Smooth muscle cell (in vitro differentiated cells): ENCODE measurements around the gene FAAP100. TPM values are rescaled to one million over a fixed set of nuclear protein-coding genes. Genes with fewer than 3 reads are reported as not detected.
"Not testable (repeated sequence)": the region's sequence is repeated elsewhere in the genome, so short reads cannot be mapped to it uniquely, and the experiment has no call there.

Experiments used
- DNase-seq: peaks from one replicate; lab custom pipeline; 2025; ENCODE audit not compliant: unreplicated experiment; lab: John Stamatoyannopoulos, UW
- H2AFZ ChIP-seq: fragments of 200-600 bp; sonication (generic); 2 replicates; pipeline ENCODE4 v1.6.0; 2016; ENCODE audit warnings: antibody characterized with exemption, low read depth, mild to moderate bottlenecking
- H3F3A ChIP-seq: fragments of 200-600 bp; sonication (generic); 2 replicates; pipeline ENCODE4 v1.6.0; 2017; ENCODE audit warnings: antibody characterized with exemption, low read depth
- H3K27ac ChIP-seq: fragments of 200-600 bp; sonication (generic); 2 replicates; pipeline ENCODE4 v1.5.1; 2016; ENCODE audit warnings: low read depth, mild to moderate bottlenecking
- H3K27me3 ChIP-seq: fragments of 200-600 bp; sonication (generic); 2 replicates; pipeline ENCODE4 v1.6.1; 2016; ENCODE audit warnings: low read depth, mild to moderate bottlenecking
- H3K36me3 ChIP-seq: fragments of 200-600 bp; sonication (generic); 2 replicates; pipeline ENCODE4 v1.5.1; 2016; ENCODE audit warnings: low read depth
- H3K4me1 ChIP-seq: fragments of 200-600 bp; sonication (generic); 2 replicates; pipeline ENCODE4 v1.5.1; 2016; ENCODE audit warnings: low read depth
- H3K4me2 ChIP-seq: fragments of 200-600 bp; sonication (generic); 2 replicates; pipeline ENCODE4 v1.6.0; 2016; ENCODE audit warnings: mild to moderate bottlenecking
- H3K4me3 ChIP-seq: fragments of 200-600 bp; sonication (generic); 2 replicates; pipeline ENCODE4 v1.5.1; 2016; ENCODE audit warnings: mild to moderate bottlenecking
- H3K79me2 ChIP-seq: fragments of 200-600 bp; sonication (generic); 2 replicates; pipeline ENCODE4 v1.6.0; 2016; ENCODE audit warnings: low read depth, mild to moderate bottlenecking
- H3K9ac ChIP-seq: fragments of 200-600 bp; sonication (generic); 2 replicates; pipeline ENCODE4 v1.6.0; 2016; ENCODE audit warnings: low read depth
- H3K9me3 ChIP-seq: fragments of 200-600 bp; sonication (generic); replicated peaks from 2 replicates; pipeline ENCODE4 v1.5.1; 2016; ENCODE audit warnings: low read depth
- H4K20me1 ChIP-seq: fragments of 200-600 bp; sonication (generic); 2 replicates; pipeline ENCODE4 v1.6.0; 2016; ENCODE audit warnings: low read depth
- CTCF ChIP-seq: fragments of 200-600 bp; sonication (generic); IDR thresholded peaks from 2 replicates; pipeline ENCODE4 v1.5.1; 2017; ENCODE audit warnings: borderline replicate concordance, mild to moderate bottlenecking, antibody characterized with exemption; ENCODE audit not compliant: insufficient read depth, poor library complexity, severe bottlenecking
- WGBS: methylation state at CpG from one replicate; pipeline ENCODE4 v1.1.7; 2016; ENCODE audit warnings: low lambda C conversion rate; 5-methylcytosine and 5-hydroxymethylcytosine counted together
- polyA plus RNA-seq: library from polyadenylated mRNA; unstranded; fragments of >200 nt; fragmentation: Nextera tagmentation; extraction: Ambion mirVana; gene quantifications from 2 replicates; pipeline ENCODE4 v1.2.1, GENCODE V29; 2016
- total RNA-seq: library from RNA; depleted of rRNA; stranded (reverse); fragments of >200 nt; gene quantifications from 2 replicates; pipeline ENCODE4 v1.2.3, GENCODE V29; 2014

FAAP100 gene
- total and polyA plus RNA-seq, 2 experiments from 2014 or later = 17.9 to 28.5 TPM

GRCh38 chr17:81533339-81534141 is 18.6 kb downstream of the FAAP100 start:
- WGBS = 84% methylated on average over 21 of the region's 21 CpGs
- TF ChIP-seq CTCF = no peak

GRCh38 chr17:81532490-81533287 is 19.5 kb downstream of the FAAP100 start:
- H3K9me3 ChIP-seq = no peaks in the 10 kb centered on the region
- no peak overlapping the region for H3K27ac ChIP-seq
- DNase-seq = no peak
- peaks cover 9% of the 10 kb centered on the region for H3K4me1 ChIP-seq
- H3K4me3 ChIP-seq = no peak overlapping the region
- H2AFZ ChIP-seq = no peak overlapping the region
- no peaks in the 10 kb centered on the region for H3K79me2 ChIP-seq
- no peaks in the 10 kb centered on the region for H3K36me3 ChIP-seq
- H4K20me1 ChIP-seq = no peaks in the 10 kb centered on the region
- H3F3A ChIP-seq = no peaks in the 10 kb centered on the region
- no peak overlapping the region for H3K4me2 ChIP-seq
- peaks cover 11% of the 10 kb centered on the region for H3K27me3 ChIP-seq
- TF ChIP-seq CTCF = no peak
- no peak overlapping the region for H3K9ac ChIP-seq
- WGBS = 88% methylated on average over 11 of the region's 11 CpGs

More at GRCh38 chr17:81533339-81534141, 18.6 kb downstream of the FAAP100 start:
- DNase-seq = no peak
- peaks cover 7% of the 10 kb centered on the region for H4K20me1 ChIP-seq
- H3K9me3 ChIP-seq = no peaks in the 10 kb centered on the region
- no peak overlapping the region for H3K4me2 ChIP-seq
- H3K4me3 ChIP-seq = no peak overlapping the region
- H3K27me3 ChIP-seq = peaks cover 11% of the 10 kb centered on the region
- H3F3A ChIP-seq = no peaks in the 10 kb centered on the region
- no peaks in the 10 kb centered on the region for H3K79me2 ChIP-seq
- no peak overlapping the region for H3K9ac ChIP-seq
- H2AFZ ChIP-seq = no peak overlapping the region
- no peak overlapping the region for H3K27ac ChIP-seq
- H3K36me3 ChIP-seq = no peaks in the 10 kb centered on the region
- H3K4me1 ChIP-seq = peaks cover 9% of the 10 kb centered on the region

- not testable (repeated sequence) for H3K79me2 ChIP-seq, H3K9ac ChIP-seq, H3K4me3 ChIP-seq, H3F3A ChIP-seq, H3K36me3 ChIP-seq, H3K27ac ChIP-seq, H3K4me2 ChIP-seq, H4K20me1 ChIP-seq, H3K9me3 ChIP-seq, H3K4me1 ChIP-seq, H2AFZ ChIP-seq, DNase-seq
- WGBS = 88% methylated on average over 3 of the region's 3 CpGs
- H3K27me3 ChIP-seq = peaks cover 11% of the 10 kb centered on the region
These were observed 20.2 kb downstream of the FAAP100 start for GRCh38 chr17:81531998-81532404.

DNA sequence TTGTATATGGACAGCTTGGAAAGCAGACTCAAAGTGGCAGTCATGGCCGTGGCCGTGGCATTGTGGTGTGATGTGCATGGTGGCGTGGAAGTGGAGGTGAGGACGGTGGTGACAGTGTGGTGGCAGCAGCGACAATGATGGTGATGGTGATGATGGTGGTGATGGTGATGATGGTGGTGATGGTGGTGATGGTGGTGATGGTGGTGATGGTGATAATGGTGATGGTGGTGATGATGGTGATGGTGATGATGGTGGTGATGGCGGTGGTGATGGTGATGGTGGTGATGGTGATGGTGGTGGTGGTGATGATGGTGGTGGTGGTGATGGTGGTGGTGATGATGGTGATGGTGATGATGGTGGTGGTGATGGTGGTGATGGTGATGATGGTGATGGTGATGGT is 21.1 kb downstream of the FAAP100 start:
- H3K27me3 ChIP-seq, DNase-seq, H3K27ac ChIP-seq, H3F3A ChIP-seq, H3K79me2 ChIP-seq, H3K4me2 ChIP-seq, H3K4me3 ChIP-seq, H3K4me1 ChIP-seq, H3K9me3 ChIP-seq, H4K20me1 ChIP-seq, H3K36me3 ChIP-seq, H3K9ac ChIP-seq, H2AFZ ChIP-seq: not testable (repeated sequence)
- 88% methylated on average over 6 of the region's 6 CpGs for WGBS
